GM23338 (cell line): ENCODE results near the gene MYO18A. TPM values are rescaled to one million over a fixed set of nuclear protein-coding genes. Genes with fewer than 3 reads are reported as not detected.

Source experiments
- ATAC-seq: fragments of 200-7000 bp; cut with Tn5 transposase; 3 replicates; pipeline ENCODE4 v1.9.1; 2020
- DNase-seq: peaks from one replicate; pipeline ENCODE4 v3.0.0-alpha.2; 2015; ENCODE audit warnings: low spot score
- H2AFZ ChIP-seq: fragments of 200-600 bp; sonication (generic); 2 replicates; pipeline ENCODE4 v1.8.0; 2016; ENCODE audit warnings: antibody characterized with exemption, mild to moderate bottlenecking, moderate library complexity
- H3F3A ChIP-seq: fragments of 200-600 bp; sonication (generic); replicated peaks from 2 replicates; pipeline ENCODE4 v1.8.0; 2017; ENCODE audit warnings: antibody characterized with exemption, mixed run types, low read depth
- H3K27ac ChIP-seq: fragments of 200-600 bp; sonication (generic); 2 replicates; pipeline ENCODE4 v1.6.1; 2016; ENCODE audit warnings: low read depth
- H3K27me3 ChIP-seq: fragments of 200-600 bp; sonication (generic); 2 replicates; pipeline ENCODE4 v1.8.0; 2016; ENCODE audit warnings: mild to moderate bottlenecking, mixed run types, moderate library complexity; ENCODE audit not compliant: insufficient read depth
- H3K36me3 ChIP-seq: fragments of 200-600 bp; sonication (generic); 2 replicates; pipeline ENCODE4 v1.8.0; 2016; ENCODE audit warnings: mild to moderate bottlenecking; ENCODE audit not compliant: insufficient read depth
- H3K4me1 ChIP-seq: fragments of 200-600 bp; sonication (generic); 2 replicates; pipeline ENCODE4 v1.8.0; 2016; ENCODE audit warnings: mild to moderate bottlenecking, moderate library complexity; ENCODE audit not compliant: insufficient read depth
- H3K4me2 ChIP-seq: fragments of 200-600 bp; sonication (generic); 2 replicates; pipeline ENCODE4 v1.7.1; 2017; ENCODE audit warnings: mixed run types
- H3K4me3 ChIP-seq: fragments of 200-600 bp; sonication (generic); 2 replicates; pipeline ENCODE4 v1.6.1; 2016; ENCODE audit warnings: mixed run types
- H3K79me2 ChIP-seq: fragments of 200-600 bp; sonication (generic); replicated peaks from 2 replicates; pipeline ENCODE4 v1.8.0; 2017; ENCODE audit warnings: mild to moderate bottlenecking; ENCODE audit not compliant: insufficient read depth
- H3K9me2 ChIP-seq: fragments of 200-600 bp; sonication (generic); 2 replicates; pipeline ENCODE4 v1.8.0; 2017; ENCODE audit not compliant: insufficient read depth
- H4K20me1 ChIP-seq: fragments of 200-600 bp; sonication (generic); replicated peaks from 2 replicates; pipeline ENCODE4 v1.8.0; 2017; ENCODE audit warnings: mild to moderate bottlenecking; ENCODE audit not compliant: insufficient read depth
- H3K27ac Mint-ChIP-seq: 2 replicates; pipeline ENCODE4 v1.8.0; 2020; ENCODE audit warnings: inconsistent platforms, mild to moderate bottlenecking, moderate library complexity, mixed read lengths
- H3K27me3 Mint-ChIP-seq: 3 replicates; pipeline ENCODE4 v1.8.0; 2022; ENCODE audit warnings: low read depth, mild to moderate bottlenecking, moderate library complexity, mixed read lengths, inconsistent platforms; ENCODE audit not compliant: insufficient read depth, poor library complexity
- H3K36me3 Mint-ChIP-seq: 3 replicates; pipeline ENCODE4 v1.8.0; 2021; ENCODE audit warnings: low read depth, mild to moderate bottlenecking, inconsistent platforms, moderate library complexity, mixed read lengths
- H3K4me1 Mint-ChIP-seq: 3 replicates; pipeline ENCODE4 v1.8.0; 2020; ENCODE audit warnings: mild to moderate bottlenecking, inconsistent platforms, mixed read lengths
- H3K4me3 Mint-ChIP-seq: 3 replicates; pipeline ENCODE4 v1.8.0; 2021; ENCODE audit warnings: moderate library complexity, mild to moderate bottlenecking, inconsistent platforms, mixed read lengths
- H3K9me3 Mint-ChIP-seq: 3 replicates; pipeline ENCODE4 v1.8.0; 2020; ENCODE audit warnings: moderate library complexity, mild to moderate bottlenecking, inconsistent platforms, mixed read lengths
- CREB1 ChIP-seq: fragments of 250-450 bp; sonication (Bioruptor Pico); IDR thresholded peaks from 2 replicates; pipeline ENCODE4 v1.5.0; 2020; ENCODE audit warnings: low read depth, mild to moderate bottlenecking, moderate library complexity
- ETS1 ChIP-seq: IDR thresholded peaks from 2 replicates; pipeline ENCODE4 v1.6.1; 2016; ENCODE audit warnings: antibody characterized with exemption
- EZH2 ChIP-seq: fragments of 200-600 bp; sonication (generic); IDR thresholded peaks from one replicate; pipeline ENCODE4 v1.8.0; 2017; ENCODE audit warnings: antibody characterized with exemption, mild to moderate bottlenecking, low read depth; ENCODE audit not compliant: unreplicated experiment
- EZH2phosphoT487 ChIP-seq: fragments of 200-600 bp; sonication (generic); IDR thresholded peaks from one replicate; pipeline ENCODE4 v1.8.1; 2018; ENCODE audit warnings: antibody characterized with exemption; ENCODE audit not compliant: unreplicated experiment
- JUNB ChIP-seq: IDR thresholded peaks from one replicate; pipeline ENCODE4 v1.6.1; 2016; ENCODE audit warnings: antibody characterized with exemption; ENCODE audit not compliant: unreplicated experiment
- NANOG ChIP-seq: IDR thresholded peaks from 2 replicates; pipeline ENCODE4 v1.6.1; 2016; ENCODE audit warnings: antibody characterized with exemption, borderline replicate concordance
- POLR2AphosphoS5 ChIP-seq: IDR thresholded peaks from 2 replicates; pipeline ENCODE4 v1.6.1; 2016; ENCODE audit warnings: antibody characterized with exemption, low read depth
- STAT1 ChIP-seq: IDR thresholded peaks from one replicate; pipeline ENCODE4 v1.6.1; 2016; ENCODE audit warnings: antibody characterized with exemption; ENCODE audit not compliant: unreplicated experiment
- ZNF114 ChIP-seq: fragments of 250-450 bp; sonication (Bioruptor Pico); IDR thresholded peaks from 2 replicates; pipeline ENCODE4 v1.5.0; 2020; ENCODE audit warnings: mild to moderate bottlenecking, moderate library complexity
- ZNF331 ChIP-seq: fragments of 250-450 bp; sonication (Bioruptor Pico); IDR thresholded peaks from 2 replicates; pipeline ENCODE4 v1.5.0; 2020; ENCODE audit warnings: low read depth, mild to moderate bottlenecking, moderate library complexity
- ZNF462 ChIP-seq: fragments of 250-450 bp; sonication (Bioruptor Pico); IDR thresholded peaks from 2 replicates; pipeline ENCODE4 v1.5.0; 2020; ENCODE audit warnings: mild to moderate bottlenecking, moderate library complexity
- polyA plus RNA-seq: library from polyadenylated mRNA; unstranded; fragments of >200 nt; fragmentation: Nextera tagmentation; extraction: Ambion mirVana; gene quantifications from 2 replicates; pipeline ENCODE4 v1.2.1, GENCODE V29; 2016
- total RNA-seq: library from RNA; depleted of rRNA; stranded (reverse); fragments of >200 nt; shearing (Covaris generic); gene quantifications from 2 replicates; pipeline ENCODE4 v1.2.3, GENCODE V29; 2014
- TF ChIP-seq, protein P1 (sequence below): IDR thresholded peaks from one replicate; pipeline ENCODE4 v1.6.1; 2018; ENCODE audit warnings: antibody characterized with exemption; ENCODE audit not compliant: unreplicated experiment
- TF ChIP-seq, protein P2 (sequence below), 2 experiments: fragments of 200-600 bp in 1 of 2; sonication (generic) in 1 of 2; conservative IDR thresholded peaks; 2 replicates each; pipeline versions ENCODE4 v1.5.1 to v1.6.1; 2016 to 2017; ENCODE audit warnings: antibody characterized with exemption in 2 of 2, low read depth in 2 of 2, mild to moderate bottlenecking in 2 of 2, moderate library complexity in 1 of 2

MYO18A gene
- total and polyA plus RNA-seq, 2 experiments from 2014 or later, result 18.3 to 37.5 TPM

GRCh38 chr17:29068818-29069217 is 111.4 kb downstream of the MYO18A start:
- Histone ChIP-seq H4K20me1 (no peaks in the 10 kb centered on the region), H3K27me3 (no peaks in the 10 kb centered on the region), H3K4me3 (no peak overlapping the region), H3K4me1 (peaks cover 19% of the 10 kb centered on the region; the same call in 1 of the 2 replicates), H3K36me3 (no peaks in the 10 kb centered on the region), H3K79me2 (no peaks in the 10 kb centered on the region), H3K27ac (no peak overlapping the region), H3F3A (peaks cover 8% of the 10 kb centered on the region; the same call in 1 of the 2 replicates), H2AFZ (no peak overlapping the region), H3K9me2 (no peaks in the 10 kb centered on the region), H3K4me2 (no peak overlapping the region)
- H3K4me3 Mint-ChIP-seq, result no peak overlapping the region
- TF ChIP-seq ZNF114 (CRISPR knock-in tag), result no peak
- no peak for TF ChIP-seq CREB1 (CRISPR knock-in tag)
- TF ChIP-seq POLR2AphosphoS5, result no peak
- TF ChIP-seq, protein P1, sequence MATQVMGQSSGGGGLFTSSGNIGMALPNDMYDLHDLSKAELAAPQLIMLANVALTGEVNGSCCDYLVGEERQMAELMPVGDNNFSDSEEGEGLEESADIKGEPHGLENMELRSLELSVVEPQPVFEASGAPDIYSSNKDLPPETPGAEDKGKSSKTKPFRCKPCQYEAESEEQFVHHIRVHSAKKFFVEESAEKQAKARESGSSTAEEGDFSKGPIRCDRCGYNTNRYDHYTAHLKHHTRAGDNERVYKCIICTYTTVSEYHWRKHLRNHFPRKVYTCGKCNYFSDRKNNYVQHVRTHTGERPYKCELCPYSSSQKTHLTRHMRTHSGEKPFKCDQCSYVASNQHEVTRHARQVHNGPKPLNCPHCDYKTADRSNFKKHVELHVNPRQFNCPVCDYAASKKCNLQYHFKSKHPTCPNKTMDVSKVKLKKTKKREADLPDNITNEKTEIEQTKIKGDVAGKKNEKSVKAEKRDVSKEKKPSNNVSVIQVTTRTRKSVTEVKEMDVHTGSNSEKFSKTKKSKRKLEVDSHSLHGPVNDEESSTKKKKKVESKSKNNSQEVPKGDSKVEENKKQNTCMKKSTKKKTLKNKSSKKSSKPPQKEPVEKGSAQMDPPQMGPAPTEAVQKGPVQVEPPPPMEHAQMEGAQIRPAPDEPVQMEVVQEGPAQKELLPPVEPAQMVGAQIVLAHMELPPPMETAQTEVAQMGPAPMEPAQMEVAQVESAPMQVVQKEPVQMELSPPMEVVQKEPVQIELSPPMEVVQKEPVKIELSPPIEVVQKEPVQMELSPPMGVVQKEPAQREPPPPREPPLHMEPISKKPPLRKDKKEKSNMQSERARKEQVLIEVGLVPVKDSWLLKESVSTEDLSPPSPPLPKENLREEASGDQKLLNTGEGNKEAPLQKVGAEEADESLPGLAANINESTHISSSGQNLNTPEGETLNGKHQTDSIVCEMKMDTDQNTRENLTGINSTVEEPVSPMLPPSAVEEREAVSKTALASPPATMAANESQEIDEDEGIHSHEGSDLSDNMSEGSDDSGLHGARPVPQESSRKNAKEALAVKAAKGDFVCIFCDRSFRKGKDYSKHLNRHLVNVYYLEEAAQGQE, result no peak
- TF ChIP-seq ETS1, result no peak
- TF ChIP-seq, protein P2, sequence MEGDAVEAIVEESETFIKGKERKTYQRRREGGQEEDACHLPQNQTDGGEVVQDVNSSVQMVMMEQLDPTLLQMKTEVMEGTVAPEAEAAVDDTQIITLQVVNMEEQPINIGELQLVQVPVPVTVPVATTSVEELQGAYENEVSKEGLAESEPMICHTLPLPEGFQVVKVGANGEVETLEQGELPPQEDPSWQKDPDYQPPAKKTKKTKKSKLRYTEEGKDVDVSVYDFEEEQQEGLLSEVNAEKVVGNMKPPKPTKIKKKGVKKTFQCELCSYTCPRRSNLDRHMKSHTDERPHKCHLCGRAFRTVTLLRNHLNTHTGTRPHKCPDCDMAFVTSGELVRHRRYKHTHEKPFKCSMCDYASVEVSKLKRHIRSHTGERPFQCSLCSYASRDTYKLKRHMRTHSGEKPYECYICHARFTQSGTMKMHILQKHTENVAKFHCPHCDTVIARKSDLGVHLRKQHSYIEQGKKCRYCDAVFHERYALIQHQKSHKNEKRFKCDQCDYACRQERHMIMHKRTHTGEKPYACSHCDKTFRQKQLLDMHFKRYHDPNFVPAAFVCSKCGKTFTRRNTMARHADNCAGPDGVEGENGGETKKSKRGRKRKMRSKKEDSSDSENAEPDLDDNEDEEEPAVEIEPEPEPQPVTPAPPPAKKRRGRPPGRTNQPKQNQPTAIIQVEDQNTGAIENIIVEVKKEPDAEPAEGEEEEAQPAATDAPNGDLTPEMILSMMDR (conservative IDR thresholded peaks at IDR 0.05; ENCODE audit: low read depth in 2 of 2), result no peak
- TF ChIP-seq ZNF462, result no peak
- no peak for TF ChIP-seq EZH2
- no peak for TF ChIP-seq STAT1
- TF ChIP-seq ZNF331 (CRISPR knock-in tag), result no peak
- no peak for TF ChIP-seq EZH2phosphoT487
- no peak for TF ChIP-seq NANOG
- no peak for TF ChIP-seq JUNB
- no peak overlapping the region for H3K27ac Mint-ChIP-seq
- no peaks in the 10 kb centered on the region for H3K36me3 Mint-ChIP-seq
- DNase-seq, result no peak
- no peaks in the 10 kb centered on the region for H3K9me3 Mint-ChIP-seq
- ATAC-seq, result no peak
- peaks cover 49% of the 10 kb centered on the region for H3K4me1 Mint-ChIP-seq
- H3K27me3 Mint-ChIP-seq, result peaks cover 14% of the 10 kb centered on the region
